KMS-11 (cell line): ENCODE measurements around the gene NFE2.
A peak's percentile ranks its signal among the peaks of the same experiment; 100 is the strongest.

Source experiments
- H2AFZ ChIP-seq: fragments of 200-600 bp; sonication (generic); 2 replicates; pipeline ENCODE4 v1.6.1; 2016; ENCODE audit warnings: antibody characterized with exemption, mixed run types, low read depth
- H3K27ac ChIP-seq: fragments of 200-600 bp; sonication (generic); 2 replicates; pipeline ENCODE4 v1.6.1; 2016; ENCODE audit warnings: mild to moderate bottlenecking, mixed run types
- H3K27me3 ChIP-seq: fragments of 200-600 bp; sonication (generic); 2 replicates; pipeline ENCODE4 v1.6.1; 2017; ENCODE audit warnings: mild to moderate bottlenecking, low read depth, mixed run types, moderate library complexity; ENCODE audit not compliant: insufficient read depth
- H3K36me3 ChIP-seq: fragments of 200-600 bp; sonication (generic); 2 replicates; pipeline ENCODE4 v1.6.1; 2017; ENCODE audit warnings: mild to moderate bottlenecking, mixed run types; ENCODE audit not compliant: insufficient read depth
- H3K4me1 ChIP-seq: fragments of 200-600 bp; sonication (generic); 2 replicates; pipeline ENCODE4 v1.6.1; 2016; ENCODE audit warnings: mild to moderate bottlenecking, low read depth, mixed run types; ENCODE audit not compliant: poor library complexity, severe bottlenecking
- H3K4me2 ChIP-seq: fragments of 200-600 bp; sonication (generic); 2 replicates; pipeline ENCODE4 v1.7.0; 2016; ENCODE audit warnings: mild to moderate bottlenecking, mixed run types
- H3K4me3 ChIP-seq: fragments of 200-600 bp; sonication (generic); IDR thresholded peaks from 2 replicates; pipeline ENCODE4 v1.6.1; 2017; ENCODE audit warnings: low read depth, low read length, mixed read lengths; ENCODE audit not compliant: insufficient read depth
- H3K79me2 ChIP-seq: fragments of 200-600 bp; sonication (generic); 2 replicates; pipeline ENCODE4 v1.6.1; 2016; ENCODE audit warnings: low read depth, mixed run types; ENCODE audit not compliant: insufficient read depth
- H3K9ac ChIP-seq: fragments of 200-600 bp; sonication (generic); 2 replicates; pipeline ENCODE4 v1.6.1; 2016; ENCODE audit warnings: mild to moderate bottlenecking, mixed run types
- H4K20me1 ChIP-seq: fragments of 200-600 bp; sonication (generic); 2 replicates; pipeline ENCODE4 v1.6.1; 2016; ENCODE audit warnings: mild to moderate bottlenecking, mixed run types; ENCODE audit not compliant: insufficient read depth
- CTCF ChIP-seq: fragments of 200-600 bp; sonication (generic); conservative IDR thresholded peaks from 2 replicates; pipeline ENCODE4 v1.6.1; 2017; ENCODE audit warnings: low read depth, mild to moderate bottlenecking, antibody characterized with exemption, low read length, moderate library complexity, mixed read lengths

NFE2 gene

GRCh38 chr12:54292083-54292930 is 8.5 kb downstream of the NFE2 start:
- H3K79me2 ChIP-seq, result no peaks in the 10 kb centered on the region
- H4K20me1 ChIP-seq, result peaks cover 2% of the 10 kb centered on the region; the same call in 1 of the 2 replicates
- H3K9ac ChIP-seq, result no peak overlapping the region
- no peak for TF ChIP-seq CTCF
- peaks cover 3% of the 10 kb centered on the region for H3K4me1 ChIP-seq
- no peak overlapping the region for H3K4me3 ChIP-seq
- no peaks in the 10 kb centered on the region; the same call in 1 of the 2 replicates for H3K27me3 ChIP-seq
- no peak overlapping the region for H2AFZ ChIP-seq
- no peaks in the 10 kb centered on the region for H3K36me3 ChIP-seq
- no peak overlapping the region for H3K27ac ChIP-seq
- no peak overlapping the region for H3K4me2 ChIP-seq

GRCh38 chr12:54287261-54288157 is 13.3 kb downstream of the NFE2 start:
- no peak for TF ChIP-seq CTCF
- Histone ChIP-seq H2AFZ (no peak overlapping the region), H3K9ac (no peak overlapping the region), H3K4me3 (no peak overlapping the region), H4K20me1 (peaks cover 48% of the 10 kb centered on the region), H3K27me3 (no peaks in the 10 kb centered on the region), H3K79me2 (peaks cover 28% of the 10 kb centered on the region), H3K4me2 (no peak overlapping the region; the same call in 1 of the 2 replicates), H3K4me1 (peaks cover 37% of the 10 kb centered on the region), H3K36me3 (peaks cover 40% of the 10 kb centered on the region), H3K27ac (peak overlapping the region; percentile 8; the same call in 1 of the 2 replicates)

GRCh38 chr12:54286042-54287030 is 14.5 kb downstream of the NFE2 start:
- no peaks in the 10 kb centered on the region for H3K27me3 ChIP-seq
- no peak overlapping the region for H3K4me3 ChIP-seq
- H3K36me3 ChIP-seq, result peaks cover 52% of the 10 kb centered on the region
- H2AFZ ChIP-seq, result no peak overlapping the region
- H3K4me2 ChIP-seq, result no peak overlapping the region; the same call in 1 of the 2 replicates
- H3K4me1 ChIP-seq, result peaks cover 44% of the 10 kb centered on the region
- peaks cover 40% of the 10 kb centered on the region for H3K79me2 ChIP-seq
- TF ChIP-seq CTCF, result no peak; the same call in 1 of the 2 replicates
- H3K27ac ChIP-seq, result peak overlapping the region; percentile 8; the same call in 1 of the 2 replicates
- peaks cover 60% of the 10 kb centered on the region for H4K20me1 ChIP-seq
- no peak overlapping the region for H3K9ac ChIP-seq
